HFF-Myc (cell line): Measurements from ENCODE around the gene SNED1.

Experiments used
- DNase-seq: peaks from one replicate; pipeline ENCODE4 v3.0.0-alpha.2; 2011; ENCODE audit warnings: low read depth; ENCODE audit errors: extremely low read depth
- H3K4me3 ChIP-seq: replicated peaks from 2 replicates; pipeline ENCODE4 v1.5.1; 2011; ENCODE audit warnings: low read depth, mild to moderate bottlenecking, control low read depth, low read length
- TF ChIP-seq, protein P1 (sequence below): IDR thresholded peaks from 2 replicates; pipeline ENCODE4 v1.5.1; 2012; ENCODE audit warnings: mild to moderate bottlenecking, low read depth, low read length, control low read depth; ENCODE audit errors: missing control alignments

Gene SNED1

DNA sequence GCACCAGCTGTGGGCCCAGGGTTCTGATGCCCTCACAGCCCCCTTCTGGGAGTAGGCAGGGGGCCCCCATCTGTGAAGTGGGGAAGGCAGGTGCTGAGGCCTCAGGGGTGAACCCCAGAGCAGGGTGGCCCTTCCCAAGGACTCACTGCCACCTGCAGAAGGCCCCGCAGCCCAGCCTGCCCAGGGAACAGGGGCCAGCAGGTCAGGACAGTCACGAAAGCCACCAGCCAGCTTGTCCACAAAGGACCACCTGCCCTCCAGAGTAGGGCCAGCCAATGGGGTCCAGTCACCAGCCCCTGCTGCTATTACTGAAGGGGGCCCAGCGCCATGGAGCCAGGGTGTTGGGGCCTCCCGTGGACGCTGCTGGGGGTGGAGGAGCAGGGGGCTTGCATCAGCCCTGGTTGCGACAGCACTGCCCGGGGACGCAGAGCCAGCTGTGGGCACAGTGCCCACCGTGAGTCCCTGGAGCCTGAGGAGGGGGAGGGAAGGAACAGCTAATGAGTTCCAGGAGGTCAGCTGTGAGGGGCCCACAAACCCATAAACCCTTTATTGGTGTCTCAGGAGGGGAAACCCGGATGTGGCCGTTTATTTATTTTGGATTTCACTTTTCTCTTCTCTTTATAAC is 11.5 kb upstream of the SNED1 start:
- DNase-seq, result peak; percentile 60
- TF ChIP-seq, protein P1, sequence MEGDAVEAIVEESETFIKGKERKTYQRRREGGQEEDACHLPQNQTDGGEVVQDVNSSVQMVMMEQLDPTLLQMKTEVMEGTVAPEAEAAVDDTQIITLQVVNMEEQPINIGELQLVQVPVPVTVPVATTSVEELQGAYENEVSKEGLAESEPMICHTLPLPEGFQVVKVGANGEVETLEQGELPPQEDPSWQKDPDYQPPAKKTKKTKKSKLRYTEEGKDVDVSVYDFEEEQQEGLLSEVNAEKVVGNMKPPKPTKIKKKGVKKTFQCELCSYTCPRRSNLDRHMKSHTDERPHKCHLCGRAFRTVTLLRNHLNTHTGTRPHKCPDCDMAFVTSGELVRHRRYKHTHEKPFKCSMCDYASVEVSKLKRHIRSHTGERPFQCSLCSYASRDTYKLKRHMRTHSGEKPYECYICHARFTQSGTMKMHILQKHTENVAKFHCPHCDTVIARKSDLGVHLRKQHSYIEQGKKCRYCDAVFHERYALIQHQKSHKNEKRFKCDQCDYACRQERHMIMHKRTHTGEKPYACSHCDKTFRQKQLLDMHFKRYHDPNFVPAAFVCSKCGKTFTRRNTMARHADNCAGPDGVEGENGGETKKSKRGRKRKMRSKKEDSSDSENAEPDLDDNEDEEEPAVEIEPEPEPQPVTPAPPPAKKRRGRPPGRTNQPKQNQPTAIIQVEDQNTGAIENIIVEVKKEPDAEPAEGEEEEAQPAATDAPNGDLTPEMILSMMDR, result no peak
- H3K4me3 ChIP-seq, result no peak overlapping the region

DNA sequence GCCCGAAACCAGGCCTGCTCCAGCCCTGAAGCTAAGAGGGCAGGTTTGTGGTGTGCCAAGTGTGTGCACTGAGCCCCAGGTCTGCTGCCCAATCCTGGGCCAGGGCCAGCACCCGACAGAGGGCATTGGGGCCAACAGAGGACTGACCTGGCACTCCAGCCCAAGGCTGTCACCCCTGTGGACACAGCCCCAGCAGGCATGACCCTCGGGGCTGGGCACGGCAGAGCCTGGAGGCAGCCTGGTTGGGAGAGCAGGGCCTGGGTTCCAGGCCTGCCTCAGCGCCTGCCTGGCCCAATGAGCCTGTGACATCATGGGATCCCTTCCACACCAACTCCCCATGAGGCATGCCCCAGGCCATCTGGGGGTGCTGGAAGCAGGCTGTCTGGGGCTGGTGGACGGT is 10.8 kb upstream of the SNED1 start:
- TF ChIP-seq, protein P1, result no peak
- no peak for DNase-seq
- H3K4me3 ChIP-seq, result no peak overlapping the region

DNA sequence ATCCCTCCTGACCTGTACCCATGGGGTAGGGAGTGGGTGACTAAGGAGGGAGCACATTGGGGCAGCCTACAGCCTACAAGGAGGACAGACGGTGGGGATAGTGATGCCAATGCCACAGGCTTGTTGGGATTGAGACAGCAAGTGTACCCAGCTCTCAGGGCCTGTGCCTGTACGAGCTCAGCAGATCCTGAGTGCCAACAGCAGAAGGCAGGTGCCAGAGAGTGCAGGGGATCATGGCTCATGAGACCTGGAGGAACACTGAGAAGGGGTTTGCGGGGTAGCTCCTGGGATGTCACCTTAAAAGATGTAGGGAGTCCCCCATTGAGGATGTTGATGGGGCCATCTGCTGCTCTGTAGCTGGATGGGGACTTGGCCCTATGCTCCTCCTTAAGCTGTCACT is 10.3 kb upstream of the SNED1 start:
- TF ChIP-seq, protein P1, result no peak
- no peak for DNase-seq
- no peak overlapping the region for H3K4me3 ChIP-seq

DNA sequence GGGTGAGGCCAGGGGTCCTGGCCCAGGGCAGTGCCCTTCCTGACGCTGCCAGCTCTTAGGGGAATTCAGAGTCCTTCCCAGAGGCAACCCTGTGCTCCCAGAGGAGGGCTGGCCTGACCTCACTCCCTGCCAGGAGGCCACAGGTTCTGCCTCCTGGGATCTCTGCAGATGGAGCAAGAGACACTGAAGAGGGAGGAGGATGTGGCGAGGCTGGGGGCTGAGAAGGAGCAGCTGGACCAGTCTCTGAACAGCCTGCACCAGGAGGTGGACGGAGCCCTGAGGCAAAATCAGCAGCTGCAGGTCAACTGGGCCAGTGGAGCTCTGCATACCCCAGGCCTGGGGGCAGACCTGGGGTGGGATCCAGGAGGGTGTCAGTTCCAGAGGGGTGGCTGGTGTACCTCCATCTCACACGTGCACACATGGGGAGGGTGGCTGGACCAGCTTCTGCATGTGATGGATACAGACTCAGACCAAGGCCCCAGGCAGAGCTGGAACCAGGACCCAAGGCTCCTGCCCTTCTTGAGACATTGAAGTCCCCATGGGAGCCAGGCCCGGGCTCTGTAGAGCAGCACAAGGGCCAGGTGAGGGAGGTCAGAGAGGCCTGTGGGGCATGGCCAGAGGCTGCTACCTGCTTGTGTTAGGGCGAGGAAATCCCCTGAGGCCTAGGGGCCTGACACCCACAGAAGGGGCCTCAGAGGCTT is 9.7 kb upstream of the SNED1 start:
- DNase-seq, result no peak
- TF ChIP-seq, protein P1, result no peak
- no peak overlapping the region for H3K4me3 ChIP-seq

DNA sequence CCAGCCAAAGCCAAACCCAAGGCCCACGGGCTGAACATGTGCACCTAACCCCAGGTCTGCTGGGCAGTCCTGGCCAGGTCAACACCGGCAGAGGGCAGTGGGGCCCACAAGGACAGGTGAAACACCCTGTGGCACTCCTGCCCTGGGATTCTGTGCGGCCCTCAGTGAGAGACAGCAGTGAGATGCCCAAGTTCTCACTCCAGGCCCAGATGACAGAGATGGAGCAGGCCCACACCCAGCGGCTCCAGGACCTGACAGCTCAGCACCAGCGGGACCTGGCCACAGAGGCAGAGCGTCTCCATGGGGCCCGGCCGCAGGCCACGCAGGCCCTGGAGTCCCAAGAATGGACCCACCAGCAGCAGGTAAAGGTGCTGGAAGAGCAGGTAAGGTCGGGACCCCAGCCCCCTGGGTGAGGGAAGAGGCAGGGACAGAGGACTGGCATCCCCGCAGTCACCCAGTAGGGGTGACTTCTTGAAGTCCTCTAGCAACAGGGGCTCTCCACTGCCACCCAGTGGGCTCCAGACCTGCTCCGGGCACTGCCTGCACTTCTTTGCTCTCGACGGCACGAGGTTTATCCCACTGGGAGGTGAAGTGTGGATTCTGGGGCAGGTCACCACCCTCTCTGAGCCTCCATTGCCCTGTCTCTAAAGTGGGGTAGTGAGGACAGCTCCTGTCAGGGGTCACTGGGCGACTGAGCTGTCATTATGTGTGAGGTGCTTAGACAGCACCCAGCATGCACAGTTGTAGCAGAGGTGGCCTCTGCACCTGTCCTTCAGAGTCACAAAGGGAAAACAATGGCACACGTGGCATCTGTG is 8.8 kb upstream of the SNED1 start:
- no peak for DNase-seq
- no peak overlapping the region for H3K4me3 ChIP-seq
- TF ChIP-seq, protein P1, result peak; percentile 51

DNA sequence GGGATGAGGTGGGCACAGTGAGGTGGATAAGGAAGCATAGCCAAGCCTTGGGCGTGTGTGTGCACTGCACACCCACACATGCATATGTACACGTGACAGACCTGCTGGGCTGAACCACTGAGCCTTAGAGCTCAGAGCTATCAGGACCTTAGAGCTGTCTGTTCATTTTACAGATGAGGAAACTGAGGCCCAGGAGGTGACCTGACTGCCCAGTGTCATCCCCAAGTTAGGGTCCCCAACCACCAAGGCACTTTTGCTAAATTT is 8.2 kb upstream of the SNED1 start:
- DNase-seq, result no peak
- TF ChIP-seq, protein P1, result no peak
- no peak overlapping the region for H3K4me3 ChIP-seq
